DND-41 (cell line): ENCODE data around the gene SRPK2.

Experiments used
- ATAC-seq: fragments of 200-7000 bp; cut with Tn5 transposase; 3 replicates; pipeline ENCODE4 v1.9.1; 2021; ENCODE audit warnings: low read depth; ENCODE audit not compliant: insufficient read depth
- DNase-seq: peaks from one replicate; pipeline ENCODE4 v3.0.0-alpha.2; 2020
- H2AFZ ChIP-seq: 2 replicates; pipeline ENCODE4 v1.6.0; 2012; ENCODE audit warnings: low read depth, low read length
- H3K27ac ChIP-seq: 2 replicates; pipeline ENCODE4 v1.5.1; 2012; ENCODE audit warnings: low read length, inconsistent platforms
- H3K27me3 ChIP-seq: fragments of 200-600 bp; sonication (generic); 2 replicates; pipeline ENCODE4 v1.6.0; 2012; ENCODE audit warnings: low read length, mild to moderate bottlenecking, inconsistent platforms; ENCODE audit not compliant: insufficient read depth, poor library complexity
- H3K36me3 ChIP-seq: 2 replicates; pipeline ENCODE4 v1.5.1; 2012; ENCODE audit warnings: low read length, inconsistent platforms; ENCODE audit not compliant: insufficient read depth
- H3K4me1 ChIP-seq: 2 replicates; pipeline ENCODE4 v1.5.1; 2012; ENCODE audit warnings: mild to moderate bottlenecking, low read length; ENCODE audit not compliant: insufficient read depth
- H3K4me2 ChIP-seq: 2 replicates; pipeline ENCODE4 v1.6.0; 2012; ENCODE audit warnings: mild to moderate bottlenecking, moderate library complexity, low read length, inconsistent platforms; ENCODE audit not compliant: insufficient read depth
- H3K4me3 ChIP-seq, 2 experiments: fragments of 200-600 bp in 1 of 2; shearing (Covaris generic) in 1 of 2; 2 replicates each; pipeline ENCODE4 v1.5.1; 2012 to 2016; ENCODE audit warnings: inconsistent platforms in 2 of 2, low read length in 2 of 2, mild to moderate bottlenecking in 2 of 2, low read depth in 1 of 2, moderate library complexity in 1 of 2
- H3K79me2 ChIP-seq: 2 replicates; pipeline ENCODE4 v1.6.0; 2012; ENCODE audit warnings: low read length, inconsistent platforms; ENCODE audit not compliant: insufficient read depth
- H3K9ac ChIP-seq: 2 replicates; pipeline ENCODE4 v1.6.0; 2012; ENCODE audit warnings: low read depth, mild to moderate bottlenecking, inconsistent platforms, low read length, moderate library complexity
- H3K9me3 ChIP-seq: 2 replicates; pipeline ENCODE4 v1.5.1; 2012; ENCODE audit warnings: low read length, moderate library complexity, mild to moderate bottlenecking, inconsistent platforms; ENCODE audit not compliant: insufficient read depth, severe bottlenecking
- H4K20me1 ChIP-seq: 2 replicates; pipeline ENCODE4 v1.6.0; 2012; ENCODE audit warnings: low read length; ENCODE audit not compliant: insufficient read depth
- EZH2 ChIP-seq: IDR thresholded peaks from 3 replicates; pipeline ENCODE4 v1.6.1; 2012; ENCODE audit warnings: borderline replicate concordance, low read depth, mild to moderate bottlenecking, moderate library complexity, low read length, inconsistent platforms; ENCODE audit not compliant: severe bottlenecking
- TF ChIP-seq, protein P1 (sequence below): IDR thresholded peaks from 2 replicates; pipeline ENCODE4 v1.5.1; 2012; ENCODE audit warnings: borderline replicate concordance, low read length, moderate library complexity, mild to moderate bottlenecking; ENCODE audit not compliant: poor library complexity, severe bottlenecking; ENCODE audit errors: extremely low read depth

Gene SRPK2

DNA sequence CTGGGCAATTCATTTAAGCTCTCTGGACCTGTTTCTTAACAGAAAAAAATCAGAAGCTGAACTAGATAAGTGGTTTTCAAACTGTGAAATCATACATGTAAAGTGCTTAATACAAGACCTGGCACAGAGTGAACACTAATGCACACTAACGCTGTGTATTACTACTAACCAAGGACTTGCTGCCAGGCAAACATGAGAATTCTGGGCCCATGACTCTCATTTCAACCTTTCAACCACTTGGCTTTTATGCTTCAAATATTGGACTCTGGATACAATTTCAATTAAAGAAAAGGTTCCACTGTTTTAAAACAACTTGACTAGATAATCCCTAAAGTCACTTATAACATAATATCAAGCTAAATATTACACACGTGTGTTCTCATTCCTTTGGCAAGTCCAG, 73.4 kb downstream of the SRPK2 start:
- no peak for ATAC-seq
- TF ChIP-seq, protein P1, sequence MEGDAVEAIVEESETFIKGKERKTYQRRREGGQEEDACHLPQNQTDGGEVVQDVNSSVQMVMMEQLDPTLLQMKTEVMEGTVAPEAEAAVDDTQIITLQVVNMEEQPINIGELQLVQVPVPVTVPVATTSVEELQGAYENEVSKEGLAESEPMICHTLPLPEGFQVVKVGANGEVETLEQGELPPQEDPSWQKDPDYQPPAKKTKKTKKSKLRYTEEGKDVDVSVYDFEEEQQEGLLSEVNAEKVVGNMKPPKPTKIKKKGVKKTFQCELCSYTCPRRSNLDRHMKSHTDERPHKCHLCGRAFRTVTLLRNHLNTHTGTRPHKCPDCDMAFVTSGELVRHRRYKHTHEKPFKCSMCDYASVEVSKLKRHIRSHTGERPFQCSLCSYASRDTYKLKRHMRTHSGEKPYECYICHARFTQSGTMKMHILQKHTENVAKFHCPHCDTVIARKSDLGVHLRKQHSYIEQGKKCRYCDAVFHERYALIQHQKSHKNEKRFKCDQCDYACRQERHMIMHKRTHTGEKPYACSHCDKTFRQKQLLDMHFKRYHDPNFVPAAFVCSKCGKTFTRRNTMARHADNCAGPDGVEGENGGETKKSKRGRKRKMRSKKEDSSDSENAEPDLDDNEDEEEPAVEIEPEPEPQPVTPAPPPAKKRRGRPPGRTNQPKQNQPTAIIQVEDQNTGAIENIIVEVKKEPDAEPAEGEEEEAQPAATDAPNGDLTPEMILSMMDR: no peak
- TF ChIP-seq EZH2: no peak
- H3K9ac ChIP-seq: no peak overlapping the region
- DNase-seq: no peak
- no peak overlapping the region for H2AFZ ChIP-seq
- H3K36me3 ChIP-seq: no peaks in the 10 kb centered on the region
- H3K9me3 ChIP-seq: no peaks in the 10 kb centered on the region
- H3K4me1 ChIP-seq: peaks cover 43% of the 10 kb centered on the region
- peaks cover 100% of the 10 kb centered on the region for H3K79me2 ChIP-seq
- H3K4me2 ChIP-seq: no peak overlapping the region
- H3K27me3 ChIP-seq: no peaks in the 10 kb centered on the region
- H3K4me3 ChIP-seq: no peak overlapping the region
- peak overlapping the region; percentile 4; the same call in 1 of the 2 replicates for H3K27ac ChIP-seq
- H4K20me1 ChIP-seq: no peaks in the 10 kb centered on the region; the same call in 1 of the 2 replicates

DNA sequence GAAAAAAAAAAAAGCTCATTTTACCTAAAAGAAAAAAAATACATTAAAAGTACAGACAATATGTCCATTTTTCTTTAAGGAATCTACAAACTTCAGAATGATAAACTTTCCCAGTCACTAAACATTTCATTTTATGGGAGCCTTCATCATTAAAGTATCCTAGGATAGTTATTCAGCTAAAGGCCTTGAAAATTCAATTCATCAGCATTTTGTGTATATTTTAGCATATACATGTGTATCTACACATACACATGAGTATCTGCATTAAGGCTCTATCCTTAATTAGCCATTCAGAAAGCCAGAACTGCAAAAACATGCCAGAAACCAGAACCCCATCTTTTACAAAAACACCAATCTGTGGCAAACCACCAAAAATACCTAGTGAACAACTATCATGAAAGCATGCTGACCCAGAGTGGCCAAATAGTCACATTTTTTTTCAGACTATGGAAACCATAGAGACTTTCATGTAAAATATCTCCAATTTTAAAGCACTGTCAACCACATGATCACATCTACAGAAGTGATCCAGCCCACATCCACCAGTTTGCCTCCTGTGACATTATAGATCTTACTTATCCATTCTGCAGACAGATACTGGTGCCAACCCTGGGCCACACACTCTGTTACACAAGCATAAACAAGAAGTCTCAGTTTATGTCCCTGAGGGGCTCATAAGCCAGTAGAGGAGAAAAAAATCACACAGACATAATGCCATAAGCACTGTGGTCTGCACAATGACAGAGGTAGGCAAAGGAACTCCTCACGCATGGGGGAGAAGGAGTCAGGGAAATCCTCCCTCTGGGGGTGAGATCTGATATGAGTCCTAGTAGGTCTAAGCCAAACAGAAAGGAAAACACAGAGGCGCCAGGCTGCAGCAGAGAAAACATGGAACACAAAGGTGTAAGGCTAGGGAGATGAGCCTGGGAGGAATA, 79.2 kb downstream of the SRPK2 start:
- peak; percentile 73 for DNase-seq
- Histone ChIP-seq H3K79me2 (peaks cover 93% of the 10 kb centered on the region), H3K4me2 (peak overlapping the region; percentile 61), H2AFZ (0 out of 2 replicates have a peak overlapping the region, but pooled peaks have one; percentile 2), H3K4me3 (peak overlapping the region in 1 of 2 experiments; percentile 49; a peak in 2 of 4 replicates), H3K9ac (peak overlapping the region; percentile 67), H3K4me1 (peaks cover 77% of the 10 kb centered on the region), H3K36me3 (no peaks in the 10 kb centered on the region), H3K9me3 (no peaks in the 10 kb centered on the region), H3K27ac (peak overlapping the region; percentile 92), H4K20me1 (no peaks in the 10 kb centered on the region), H3K27me3 (no peaks in the 10 kb centered on the region)
- TF ChIP-seq, protein P1: peak; percentile 55
- no peak for TF ChIP-seq EZH2
- peak; percentile 70 for ATAC-seq

DNA sequence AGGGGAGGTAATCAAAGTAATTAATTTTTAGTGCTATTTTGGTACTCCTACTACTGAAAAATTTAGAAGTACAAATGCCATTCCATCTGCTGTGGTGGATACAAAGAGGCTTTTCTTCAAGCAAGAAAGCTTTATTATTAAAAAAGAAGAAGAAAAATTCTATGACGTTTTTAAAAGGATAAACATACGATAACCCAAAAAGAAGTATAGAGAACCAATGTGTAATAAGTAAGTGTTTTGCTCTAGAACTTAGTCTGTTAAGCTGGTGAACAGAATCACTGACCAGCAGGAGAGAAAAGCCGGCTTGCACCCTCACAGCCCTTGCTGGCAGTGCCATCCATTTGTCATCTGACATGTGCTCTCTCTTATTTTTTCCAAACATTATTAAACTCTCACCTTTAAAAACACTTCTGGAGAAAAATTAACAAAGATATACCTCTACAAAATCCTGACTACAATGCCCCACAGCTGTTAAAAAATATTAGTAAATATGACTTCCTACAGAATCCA, 81.5 kb downstream of the SRPK2 start:
- H3K4me1 ChIP-seq: peaks cover 98% of the 10 kb centered on the region
- peak overlapping the region; percentile 92 for H3K27ac ChIP-seq

More for the DNA sequence above, 81.5 kb downstream of the SRPK2 start:
- no peak for ATAC-seq
- no peaks in the 10 kb centered on the region for H3K27me3 ChIP-seq
- H2AFZ ChIP-seq: no peak overlapping the region
- no peaks in the 10 kb centered on the region for H4K20me1 ChIP-seq
- peak overlapping the region; percentile 67 for H3K9ac ChIP-seq
- H3K79me2 ChIP-seq: peaks cover 93% of the 10 kb centered on the region
- no peaks in the 10 kb centered on the region for H3K9me3 ChIP-seq
- no peak for DNase-seq
- peak overlapping the region; percentile 61 for H3K4me2 ChIP-seq
- no peak for TF ChIP-seq EZH2
- TF ChIP-seq, protein P1: no peak
- peak overlapping the region in 1 of 2 experiments; percentile 33; a peak in 1 of 4 replicates for H3K4me3 ChIP-seq
- H3K36me3 ChIP-seq: no peaks in the 10 kb centered on the region
